Coronary artery (tissue), 2 donors: Measurements from ENCODE around the gene UBE2V1.
"Not testable (repeated sequence)": the region's sequence is repeated elsewhere in the genome, so short reads cannot be mapped to it uniquely, and the experiment has no call there.

Experiments used
- DNase-seq: peaks from one replicate; pipeline ENCODE4 v3.0.0-alpha.2; 2017; ENCODE audit warnings: low spot score
- H3K27ac ChIP-seq, 2 donors: fragments of 200-600 bp; sonication (generic); one replicate each; pipeline ENCODE4 v1.5.1; 2016 to 2019
- H3K4me3 ChIP-seq: fragments of 200-600 bp; sonication (generic); 2 replicates; pipeline ENCODE4 v1.5.1; 2016; ENCODE audit warnings: mild to moderate bottlenecking, moderate library complexity
- TF ChIP-seq, protein P1 (sequence below): fragments of 200-600 bp; sonication (generic); IDR thresholded peaks from one replicate; pipeline ENCODE4 v1.5.1; 2019; ENCODE audit warnings: antibody characterized with exemption

Gene UBE2V1

GRCh38 chr20:50136822-50137599 lies 24.1 kb upstream of the UBE2V1 start:
- TF ChIP-seq, protein P1, sequence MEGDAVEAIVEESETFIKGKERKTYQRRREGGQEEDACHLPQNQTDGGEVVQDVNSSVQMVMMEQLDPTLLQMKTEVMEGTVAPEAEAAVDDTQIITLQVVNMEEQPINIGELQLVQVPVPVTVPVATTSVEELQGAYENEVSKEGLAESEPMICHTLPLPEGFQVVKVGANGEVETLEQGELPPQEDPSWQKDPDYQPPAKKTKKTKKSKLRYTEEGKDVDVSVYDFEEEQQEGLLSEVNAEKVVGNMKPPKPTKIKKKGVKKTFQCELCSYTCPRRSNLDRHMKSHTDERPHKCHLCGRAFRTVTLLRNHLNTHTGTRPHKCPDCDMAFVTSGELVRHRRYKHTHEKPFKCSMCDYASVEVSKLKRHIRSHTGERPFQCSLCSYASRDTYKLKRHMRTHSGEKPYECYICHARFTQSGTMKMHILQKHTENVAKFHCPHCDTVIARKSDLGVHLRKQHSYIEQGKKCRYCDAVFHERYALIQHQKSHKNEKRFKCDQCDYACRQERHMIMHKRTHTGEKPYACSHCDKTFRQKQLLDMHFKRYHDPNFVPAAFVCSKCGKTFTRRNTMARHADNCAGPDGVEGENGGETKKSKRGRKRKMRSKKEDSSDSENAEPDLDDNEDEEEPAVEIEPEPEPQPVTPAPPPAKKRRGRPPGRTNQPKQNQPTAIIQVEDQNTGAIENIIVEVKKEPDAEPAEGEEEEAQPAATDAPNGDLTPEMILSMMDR, result no peak
- peak overlapping the region in 1 of 2 donors; percentile 26 for H3K27ac ChIP-seq
- no peak overlapping the region for H3K4me3 ChIP-seq
- DNase-seq, result no peak

DNA sequence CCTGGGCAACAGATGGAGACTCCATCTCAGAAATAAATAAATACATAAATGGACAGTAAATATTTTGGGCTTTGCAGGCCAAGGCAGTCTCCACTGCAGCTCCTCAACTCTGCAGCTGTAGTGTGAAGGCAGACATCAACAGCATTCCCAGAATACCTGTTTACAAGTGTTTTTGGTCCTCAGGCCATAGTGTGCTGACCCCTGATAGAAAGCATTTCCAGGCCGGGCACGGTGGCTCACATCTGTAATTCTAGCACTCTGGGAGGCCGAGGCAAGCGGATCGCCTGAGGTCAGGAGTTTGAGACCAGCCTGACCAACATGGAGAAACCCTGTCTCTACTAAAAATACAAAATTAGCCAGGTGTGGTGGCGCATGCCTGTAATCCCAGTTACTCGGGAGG lies 22.2 kb upstream of the UBE2V1 start:
- not testable (repeated sequence) for DNase-seq, H3K4me3 ChIP-seq, H3K27ac ChIP-seq

- H3K27ac ChIP-seq, result no peak overlapping the region
- DNase-seq, result no peak
- TF ChIP-seq, protein P1, result no peak
- H3K4me3 ChIP-seq, result no peak overlapping the region
These were observed 20.7 kb upstream of the UBE2V1 start for GRCh38 chr20:50133474-50134217.

GRCh38 chr20:50133041-50133440 lies 20.1 kb upstream of the UBE2V1 start:
- DNase-seq, result no peak
- no peak overlapping the region for H3K27ac ChIP-seq
- H3K4me3 ChIP-seq, result no peak overlapping the region
- TF ChIP-seq, protein P1, result no peak

- TF ChIP-seq, protein P1, result no peak
- no peak for DNase-seq
- H3K4me3 ChIP-seq, result peak overlapping the region; percentile 16
- H3K27ac ChIP-seq, result peak overlapping the region; percentile 29 to 72
These were observed 18.0 kb upstream of the UBE2V1 start for GRCh38 chr20:50130995-50131394.

DNA sequence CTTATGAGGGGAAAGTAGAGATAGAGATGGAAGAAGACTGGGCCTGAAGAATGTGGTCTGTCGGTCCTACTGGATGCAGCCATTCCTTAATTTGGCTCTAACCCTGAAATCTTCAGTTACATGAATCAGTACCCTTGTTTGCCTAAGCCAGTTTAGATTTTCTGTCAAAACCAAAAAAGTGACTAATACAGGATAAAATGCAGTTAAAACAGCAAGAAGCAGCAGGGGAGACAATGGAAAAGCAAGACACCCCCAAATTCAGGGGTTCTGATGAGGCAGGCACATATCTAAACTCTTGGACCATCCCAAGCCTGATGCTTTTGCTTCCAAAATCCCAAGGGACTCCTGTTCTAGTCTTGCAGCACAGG lies 17.4 kb upstream of the UBE2V1 start:
- TF ChIP-seq, protein P1, result no peak
- no peak for DNase-seq
- H3K27ac ChIP-seq, result peak overlapping the region; percentile 29 to 72
- no peak overlapping the region for H3K4me3 ChIP-seq

DNA sequence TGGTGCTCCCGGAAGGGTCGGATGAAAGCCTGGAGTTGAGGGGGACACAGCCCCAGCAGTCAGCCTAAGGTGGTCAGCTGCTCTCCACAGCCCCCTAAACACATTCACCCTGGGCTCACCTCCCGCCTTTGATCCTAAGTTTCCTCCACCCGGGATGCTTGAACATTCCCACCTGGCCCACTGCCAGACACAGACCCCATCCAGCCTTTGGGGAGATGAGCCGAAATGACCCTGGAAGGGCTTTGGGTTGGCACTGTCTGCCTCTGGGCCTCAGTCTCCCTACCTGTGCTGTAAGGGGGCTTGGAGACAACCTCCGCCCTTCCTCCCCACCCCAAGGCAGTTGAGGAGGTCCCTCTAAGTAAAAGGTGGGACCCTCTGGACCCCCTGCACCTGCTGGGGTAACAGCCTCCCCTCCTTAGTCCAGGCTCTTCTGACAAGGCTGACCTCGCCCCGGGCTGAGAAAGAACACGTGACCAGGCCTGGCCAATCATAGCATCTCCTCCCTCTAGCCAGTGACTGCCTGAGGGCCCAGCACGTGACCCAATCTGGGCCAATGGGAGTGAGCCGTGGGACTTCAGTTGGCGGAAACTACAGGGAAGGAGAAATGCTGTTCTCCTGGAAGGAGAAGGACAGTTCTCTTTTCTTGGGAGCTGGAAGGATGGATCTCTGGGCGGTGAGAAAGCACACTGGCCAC lies 16.9 kb upstream of the UBE2V1 start:
- Histone ChIP-seq H3K27ac (peak overlapping the region in 1 of 2 donors; percentile 72), H3K4me3 (no peak overlapping the region)
- no peak for DNase-seq
- TF ChIP-seq, protein P1, result no peak
